Stimulated activated CD8-positive, alpha-beta memory T cell treated with anti-CD3 and anti-CD28 coated beads, Interleukin-4, amount 100 ng/mL, for 24 hours (primary cell): ENCODE measurements around the gene SPR.

Experiments used
- DNase-seq: peaks from one replicate; pipeline ENCODE4 v3.0.0-alpha.2; 2020; ENCODE audit warnings: low read depth

SPR gene

GRCh38 chr2:72887032-72887739 lies at the start of gene SPR:
Gene SPR (plus strand): TSS chr2:72887408. CDS start chr2:72887433, 25 bp downstream.
- DNase-seq: peak; percentile 64

GRCh38 chr2:72840066-72840465 lies 47.1 kb upstream of the SPR start:
- DNase-seq: no peak

- no peak for DNase-seq
Observed at GRCh38 chr2:72841462-72842125, 45.6 kb upstream of the SPR start.

- DNase-seq: no peak
Observed at GRCh38 chr2:72843301-72843700, 43.9 kb upstream of the SPR start.

DNA sequence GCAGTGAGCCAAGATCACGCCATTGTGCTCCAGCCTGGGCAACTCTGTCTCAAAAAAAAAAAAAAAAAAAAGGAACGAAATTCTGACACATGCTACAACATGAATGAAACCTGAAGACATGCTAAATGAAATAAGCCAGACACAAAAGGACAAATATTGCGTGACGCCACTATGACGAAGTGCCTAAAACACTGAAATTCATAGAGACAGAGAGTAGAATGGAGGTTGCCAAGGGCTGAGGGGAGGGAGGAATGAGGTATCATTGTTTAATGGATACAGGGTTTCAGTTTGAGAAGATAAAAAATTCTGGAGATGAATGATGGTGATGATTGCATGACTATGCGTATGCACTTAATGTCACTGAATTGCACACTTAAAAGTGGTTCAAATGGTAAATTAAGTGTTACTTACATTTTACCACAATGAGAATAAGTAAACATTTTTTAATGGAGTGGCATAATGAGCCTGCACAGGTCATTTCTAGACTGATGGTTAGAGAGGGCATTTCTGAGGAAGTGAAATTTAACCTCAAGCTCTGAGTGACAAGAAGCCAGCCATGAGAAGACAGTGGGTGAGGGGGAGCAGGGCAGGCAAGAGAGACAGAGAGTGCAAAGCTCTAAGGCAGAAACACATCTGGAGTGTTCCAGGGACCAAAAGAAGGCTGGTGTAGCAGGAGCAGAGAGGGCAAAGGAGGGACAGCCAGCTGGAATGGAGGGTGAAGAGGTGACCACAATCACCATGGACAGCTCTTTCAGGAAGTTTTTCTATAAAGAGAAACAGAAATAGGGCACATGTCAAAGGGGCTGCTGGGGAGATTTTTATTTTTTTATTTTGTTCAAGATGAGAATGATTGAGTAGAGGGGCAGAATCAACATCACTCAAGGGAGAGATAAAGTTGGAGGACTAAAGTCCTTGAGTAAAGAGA lies 40.8 kb upstream of the SPR start:
- DNase-seq: no peak

GRCh38 chr2:72847534-72848315 lies 39.5 kb upstream of the SPR start:
- DNase-seq: no peak

GRCh38 chr2:72848436-72849137 lies 38.6 kb upstream of the SPR start:
- DNase-seq: no peak

GRCh38 chr2:72849138-72849462 lies 38.1 kb upstream of the SPR start:
- DNase-seq: no peak

- DNase-seq: no peak
Observed at GRCh38 chr2:72851333-72851732, 35.9 kb upstream of the SPR start.

GRCh38 chr2:72859831-72860262 lies 27.4 kb upstream of the SPR start:
- DNase-seq: peak; percentile 27

DNA sequence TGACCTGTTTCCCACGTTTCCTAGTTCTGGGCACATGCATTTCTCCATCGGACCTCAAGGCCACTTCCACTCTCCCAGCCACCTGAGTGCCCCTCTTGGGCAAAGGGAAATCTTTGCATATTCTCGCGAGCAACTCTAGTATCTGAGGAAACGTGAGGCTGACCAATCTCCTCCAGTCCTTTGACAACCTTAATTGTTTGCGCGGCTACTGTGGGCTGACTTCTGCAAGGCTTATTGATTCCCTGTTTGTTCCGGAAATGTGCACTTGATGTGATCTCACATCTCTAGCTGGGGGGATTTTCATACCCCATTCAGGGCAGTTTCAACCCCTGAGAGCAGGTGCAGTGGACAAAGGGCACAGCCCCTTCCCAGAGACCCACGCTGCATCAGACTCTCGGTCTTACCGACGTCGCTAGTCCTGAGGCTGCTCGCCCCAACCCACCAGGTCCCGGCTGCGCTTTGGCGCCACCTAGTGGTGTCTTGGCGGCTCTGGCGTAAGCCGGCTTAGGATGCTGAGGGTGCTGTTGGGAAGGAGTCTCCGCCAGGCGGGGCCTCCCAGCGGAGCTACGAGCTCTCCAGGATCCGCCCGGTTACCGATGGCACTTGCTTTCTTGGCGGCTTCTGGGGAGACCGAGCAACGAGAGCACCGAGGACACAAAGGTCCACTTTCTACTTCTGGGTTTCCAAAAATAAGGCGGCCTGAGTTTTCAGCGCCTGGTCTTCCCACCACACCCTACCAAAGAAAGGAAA lies 24.8 kb upstream of the SPR start:
- DNase-seq: peak; percentile 79

DNA sequence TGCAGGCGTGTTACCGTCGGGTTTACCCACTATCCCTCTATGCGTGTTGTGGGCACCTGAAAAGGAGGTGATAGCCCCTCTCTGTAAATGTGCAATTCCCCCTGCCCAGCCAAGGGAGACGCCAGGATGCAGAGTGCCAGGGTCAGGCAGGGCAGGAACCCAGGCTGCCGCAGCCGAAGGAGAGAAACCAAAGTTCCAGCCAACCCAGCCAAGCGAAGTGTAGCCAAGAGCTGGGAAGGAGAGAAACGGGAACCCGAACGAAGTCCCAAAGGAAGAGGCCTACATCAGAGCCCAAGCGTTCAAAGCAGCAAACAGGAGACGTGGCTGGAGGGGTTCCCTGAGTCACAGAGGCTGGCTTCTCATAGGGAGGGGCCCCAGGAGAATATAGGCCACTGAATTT lies 24.2 kb upstream of the SPR start:
- DNase-seq: no peak

- no peak for DNase-seq
Observed at GRCh38 chr2:72864500-72864899, 22.7 kb upstream of the SPR start.

DNA sequence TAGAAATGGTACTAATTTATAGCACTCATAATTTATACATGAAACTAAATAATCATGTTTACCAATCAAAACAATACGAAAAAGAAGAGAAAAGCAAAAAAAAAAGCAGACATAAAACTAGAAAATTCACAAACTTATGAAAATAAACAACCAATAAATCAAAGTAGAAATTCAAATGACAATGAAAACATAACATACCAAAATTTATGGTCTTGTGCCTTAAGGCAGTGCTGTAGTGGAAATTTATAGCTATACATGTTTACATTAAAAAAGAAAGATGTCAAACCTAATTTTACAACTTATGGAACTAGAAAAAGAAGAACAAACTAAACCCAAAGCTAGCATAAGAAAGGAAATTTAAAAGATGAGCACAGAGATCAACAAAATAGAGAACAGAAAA lies 16.1 kb upstream of the SPR start:
- DNase-seq: no peak

GRCh38 chr2:72871880-72872279 lies 15.3 kb upstream of the SPR start:
- no peak for DNase-seq

DNA sequence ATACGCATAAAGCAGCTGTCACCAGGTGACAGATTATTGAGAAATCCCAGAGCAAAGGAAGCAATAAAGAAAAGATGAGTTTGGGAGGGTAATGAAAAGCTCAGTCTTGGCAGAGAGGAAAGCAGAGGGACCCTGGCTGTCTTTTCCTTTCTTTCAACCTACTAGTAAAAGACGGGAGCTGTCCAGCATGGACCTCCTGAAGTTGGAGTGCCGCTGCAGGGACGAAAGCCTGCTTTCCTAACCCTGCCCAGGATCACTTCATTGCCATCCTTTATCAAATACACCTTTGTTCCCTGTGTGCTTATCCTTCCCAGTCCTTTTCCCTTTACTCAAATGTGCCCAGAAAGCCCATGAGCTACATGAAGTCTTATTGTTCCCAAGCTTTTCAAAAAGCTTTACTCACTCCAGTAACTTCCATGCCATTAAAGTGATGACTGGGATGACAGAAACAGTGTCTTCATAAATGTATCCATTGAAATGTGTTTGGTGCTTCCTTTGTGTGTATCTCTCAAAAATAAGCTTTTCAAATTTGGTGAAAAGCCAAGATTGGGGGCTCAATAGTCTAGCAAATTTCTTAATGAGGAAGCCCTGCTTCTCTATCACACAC lies 3.7 kb upstream of the SPR start:
- DNase-seq: no peak

DNA sequence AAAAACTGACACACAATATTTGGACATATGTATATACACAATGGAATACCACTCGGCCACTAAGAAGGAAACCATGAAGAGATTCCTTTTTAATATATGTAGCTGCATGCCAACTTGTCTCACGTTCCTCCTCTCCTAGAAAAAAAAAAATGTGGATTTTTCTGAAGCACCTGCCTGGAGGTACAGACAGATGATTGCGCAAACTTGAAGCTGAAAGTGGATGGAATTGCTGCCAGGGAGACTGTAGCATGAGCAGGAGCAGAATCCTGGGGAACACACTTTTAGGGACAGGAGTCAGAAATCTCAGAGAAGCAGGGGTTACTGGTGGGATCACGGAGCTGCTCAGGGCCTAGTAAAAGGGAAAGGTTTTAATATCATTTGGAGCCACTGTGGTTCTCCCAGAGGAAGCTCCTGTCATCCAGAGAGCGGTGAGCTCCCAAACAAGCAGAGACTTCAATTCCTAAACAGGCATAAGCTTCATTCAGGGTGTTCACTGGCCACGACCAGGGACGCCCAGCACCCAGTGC lies 640 bp upstream of the SPR start:
- no peak for DNase-seq

GRCh38 chr2:72887740-72888437 lies 681 bp downstream of the SPR start:
- peak; percentile 40 for DNase-seq

DNA sequence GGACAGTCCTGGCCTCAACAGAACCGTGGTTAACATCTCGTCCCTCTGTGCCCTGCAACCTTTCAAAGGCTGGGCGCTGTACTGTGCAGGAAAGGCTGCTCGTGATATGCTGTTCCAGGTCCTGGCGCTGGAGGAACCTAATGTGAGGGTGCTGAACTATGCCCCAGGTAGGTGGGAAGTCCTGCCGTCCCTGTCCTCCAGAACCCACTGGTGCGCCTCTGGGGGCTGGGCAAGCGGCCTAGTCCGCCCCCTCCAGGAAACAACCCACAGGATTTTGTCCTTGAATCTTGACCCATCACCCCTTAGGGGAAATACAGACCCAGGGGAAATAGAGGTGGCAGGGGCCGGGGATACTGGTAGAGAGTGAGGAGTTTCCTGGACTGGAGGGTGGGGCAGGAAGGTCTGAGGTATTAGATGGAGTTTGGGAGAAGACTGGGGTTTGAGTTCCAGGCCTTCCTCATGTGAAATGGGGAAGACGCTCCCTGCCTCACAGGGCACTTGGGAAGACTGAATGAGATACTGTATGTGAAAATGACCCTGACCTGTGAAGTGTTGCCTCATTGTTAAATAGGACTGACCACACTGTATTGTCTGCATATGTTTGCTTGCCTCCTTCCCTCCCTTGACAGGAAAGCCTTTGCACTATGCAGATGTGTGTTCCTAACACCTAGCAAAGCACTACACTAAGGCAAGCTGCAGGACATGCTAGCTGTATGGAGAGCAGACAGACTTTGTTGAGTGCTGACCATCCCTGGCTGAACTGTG lies 1.4 kb downstream of the SPR start:
- DNase-seq: no peak
